NCI-H526 (cell line): ENCODE results near the gene TTLL12.

Experiments used
- DNase-seq, 2 experiments: peaks; one replicate each; lab custom pipeline; 2025; lab: John Stamatoyannopoulos, UW

Gene TTLL12

GRCh38 chr22:43127166-43127908 is 59.6 kb downstream of the TTLL12 start:
- no peak for DNase-seq

GRCh38 chr22:43126501-43127165 is 60.3 kb downstream of the TTLL12 start:
- DNase-seq = no peak

- peak; percentile 89 to 91 for DNase-seq
These were observed 67.9 kb downstream of the TTLL12 start for GRCh38 chr22:43118953-43119458.

- DNase-seq = peak in 1 of 2 experiments; percentile 13
These were observed 68.7 kb downstream of the TTLL12 start for GRCh38 chr22:43118024-43118849.

- DNase-seq = no peak
These were observed 70.0 kb downstream of the TTLL12 start for GRCh38 chr22:43116932-43117331.
